ENCODE measurements around the gene HOXD1.

HOXD1 gene

GRCh38 chr2:176187899-176188773 is at the start of gene HOXD1:
HOXD1 (plus strand) TSS chr2:176188668; CDS start chr2:176188802, 134 bp downstream.
- in situ Hi-C loops (cut with MboI; ENCODE audit: low pct_unique_long_range_greater_than_20kb, low sequenced_read_pairs), result no loop called here
- no peak for DNase-seq

- DNase-seq, result no peak
- in situ Hi-C loops (cut with MboI; ENCODE audit: low pct_unique_long_range_greater_than_20kb, low sequenced_read_pairs), result loop anchor here (25.0 kb wide), 2 partner anchors 323 to 998 kb away; no protein-coding TSS in a partner anchor
These were observed 49.4 kb upstream of the HOXD1 start for GRCh38 chr2:176138923-176139660.

GRCh38 chr2:176139661-176140512 is 48.6 kb upstream of the HOXD1 start:
- no peak for DNase-seq
- in situ Hi-C loops (cut with MboI; ENCODE audit: low pct_unique_long_range_greater_than_20kb, low sequenced_read_pairs), result loop anchor here (25.0 kb wide), 2 partner anchors 322 to 997 kb away; no protein-coding TSS in a partner anchor

- in situ Hi-C loops (cut with MboI; ENCODE audit: low pct_unique_long_range_greater_than_20kb, low sequenced_read_pairs), result loop anchor here (25.0 kb wide), 2 partner anchors 322 to 997 kb away; no protein-coding TSS in a partner anchor
- peak; percentile 83 for DNase-seq
These were observed 47.8 kb upstream of the HOXD1 start for GRCh38 chr2:176140513-176141317.

GRCh38 chr2:176142281-176142680 is 46.2 kb upstream of the HOXD1 start:
- in situ Hi-C loops (cut with MboI; ENCODE audit: low pct_unique_long_range_greater_than_20kb, low sequenced_read_pairs), result loop anchor here (25.0 kb wide), 2 partner anchors 320 to 995 kb away; no protein-coding TSS in a partner anchor

GRCh38 chr2:176145085-176145969 is 43.1 kb upstream of the HOXD1 start:
- in situ Hi-C loops (cut with MboI; ENCODE audit: low pct_unique_long_range_greater_than_20kb, low sequenced_read_pairs), result loop anchor here (25.0 kb wide), 2 partner anchors 317 to 992 kb away; no protein-coding TSS in a partner anchor
- no peak for DNase-seq

More at GRCh38 chr2:176142281-176142680, 46.2 kb upstream of the HOXD1 start:
- no peak for DNase-seq

GRCh38 chr2:176146101-176146500 is 42.4 kb upstream of the HOXD1 start:
- no peak for DNase-seq
- in situ Hi-C loops (cut with MboI; ENCODE audit: low pct_unique_long_range_greater_than_20kb, low sequenced_read_pairs), result loop anchor here (25.0 kb wide), 2 partner anchors 316 to 991 kb away; no protein-coding TSS in a partner anchor

GRCh38 chr2:176146645-176147044 is 41.8 kb upstream of the HOXD1 start:
- DNase-seq, result no peak
- in situ Hi-C loops (cut with MboI; ENCODE audit: low pct_unique_long_range_greater_than_20kb, low sequenced_read_pairs), result loop anchor here (25.0 kb wide), 2 partner anchors 316 to 991 kb away; no protein-coding TSS in a partner anchor

GRCh38 chr2:176147210-176147799 is 41.2 kb upstream of the HOXD1 start:
- DNase-seq, result no peak
- in situ Hi-C loops (cut with MboI; ENCODE audit: low pct_unique_long_range_greater_than_20kb, low sequenced_read_pairs), result loop anchor here (25.0 kb wide), 2 partner anchors 315 to 990 kb away; no protein-coding TSS in a partner anchor

GRCh38 chr2:176147800-176148496 is 40.5 kb upstream of the HOXD1 start:
- DNase-seq, result no peak
- in situ Hi-C loops (cut with MboI; ENCODE audit: low pct_unique_long_range_greater_than_20kb, low sequenced_read_pairs), result loop anchor here (25.0 kb wide), 2 partner anchors 314 to 989 kb away; no protein-coding TSS in a partner anchor

- DNase-seq, result no peak
- in situ Hi-C loops (cut with MboI; ENCODE audit: low pct_unique_long_range_greater_than_20kb, low sequenced_read_pairs), result loop anchor here (25.0 kb wide), 2 partner anchors 313 to 988 kb away; no protein-coding TSS in a partner anchor
These were observed 39.6 kb upstream of the HOXD1 start for GRCh38 chr2:176148751-176149421.

- DNase-seq, result no peak
- in situ Hi-C loops (cut with MboI; ENCODE audit: low pct_unique_long_range_greater_than_20kb, low sequenced_read_pairs), result loop anchor here (25.0 kb wide), 2 partner anchors 313 to 988 kb away; no protein-coding TSS in a partner anchor
These were observed 39.0 kb upstream of the HOXD1 start for GRCh38 chr2:176149481-176149938.

- no peak for DNase-seq
- in situ Hi-C loops (cut with MboI; ENCODE audit: low pct_unique_long_range_greater_than_20kb, low sequenced_read_pairs), result loop anchor here (25.0 kb wide), 2 partner anchors 312 to 987 kb away; no protein-coding TSS in a partner anchor
These were observed 38.4 kb upstream of the HOXD1 start for GRCh38 chr2:176149939-176150583.

- DNase-seq, result no peak
- in situ Hi-C loops (cut with MboI; ENCODE audit: low pct_unique_long_range_greater_than_20kb, low sequenced_read_pairs), result no loop called here
These were observed 37.7 kb upstream of the HOXD1 start for GRCh38 chr2:176150584-176151441.

All from KBM-7 (cell line).